SU-DHL-6 (cell line): ENCODE results near the gene TMEM121B.

Experiments
- H2AFZ ChIP-seq: fragments of 200-600 bp; sonication (generic); 2 replicates; pipeline ENCODE4 v1.6.1; 2014; ENCODE audit warnings: low read depth, mild to moderate bottlenecking, moderate library complexity, mixed read lengths, antibody characterized with exemption, low read length; ENCODE audit not compliant: severe bottlenecking
- H3F3A ChIP-seq: fragments of 200-600 bp; shearing (Covaris generic); 2 replicates; pipeline ENCODE4 v1.6.0; 2016; ENCODE audit warnings: antibody characterized with exemption, mild to moderate bottlenecking; ENCODE audit not compliant: insufficient read depth
- H3K27ac ChIP-seq: fragments of 200-600 bp; sonication (generic); 2 replicates; pipeline ENCODE4 v1.5.1; 2016; ENCODE audit warnings: low read depth, mild to moderate bottlenecking, low read length, moderate library complexity, mixed read lengths
- H3K27me3 ChIP-seq: fragments of 200-600 bp; sonication (generic), shearing (Covaris generic); 2 replicates; pipeline ENCODE4 v1.6.0; 2014; ENCODE audit warnings: mild to moderate bottlenecking, low read length
- H3K36me3 ChIP-seq: fragments of 200-600 bp; sonication (generic); 2 replicates; pipeline ENCODE4 v1.6.1; 2014; ENCODE audit warnings: mild to moderate bottlenecking, low read length, mixed read lengths
- H3K4me2 ChIP-seq: fragments of 300-600, 200-600 bp; shearing (Covaris generic), sonication (generic); 2 replicates; pipeline ENCODE4 v1.6.0; 2014; ENCODE audit warnings: low read length, low read depth, mild to moderate bottlenecking; ENCODE audit not compliant: poor library complexity, severe bottlenecking
- H3K4me3 ChIP-seq: fragments of 200-600 bp; sonication (generic); 2 replicates; pipeline ENCODE4 v1.5.1; 2014; ENCODE audit warnings: antibody characterized with exemption, low read length, mild to moderate bottlenecking, mixed read lengths; ENCODE audit not compliant: insufficient read depth, poor library complexity, severe bottlenecking
- H3K79me2 ChIP-seq: fragments of 200-600 bp; sonication (generic); 2 replicates; pipeline ENCODE4 v1.6.1; 2014; ENCODE audit warnings: mild to moderate bottlenecking, low read length, moderate library complexity; ENCODE audit not compliant: insufficient read depth
- H3K9ac ChIP-seq: fragments of 200-600 bp; sonication (generic); 2 replicates; pipeline ENCODE4 v1.7.0; 2014; ENCODE audit warnings: mild to moderate bottlenecking, low read length
- H3K9me2 ChIP-seq: fragments of 200-600 bp; sonication (generic); replicated peaks from 2 replicates; pipeline ENCODE4 v1.6.1; 2014; ENCODE audit warnings: low read length; ENCODE audit not compliant: insufficient read depth
- H3K9me3 ChIP-seq: fragments of 200-600 bp; sonication (generic); 2 replicates; pipeline ENCODE4 v1.6.1; 2014; ENCODE audit warnings: low read length, mixed read lengths; ENCODE audit not compliant: insufficient read depth
- H4K20me1 ChIP-seq: fragments of 200-600 bp; sonication (generic); 2 replicates; pipeline ENCODE4 v1.6.1; 2014; ENCODE audit warnings: low read depth, mild to moderate bottlenecking, antibody characterized with exemption, low read length, moderate library complexity, mixed read lengths
- CTCF ChIP-seq: fragments of 200-600 bp; sonication (generic); IDR thresholded peaks from one replicate; pipeline ENCODE4 v1.5.1; 2017; ENCODE audit warnings: antibody characterized with exemption, mild to moderate bottlenecking, low read length, moderate library complexity; ENCODE audit not compliant: insufficient read depth, poor library complexity, severe bottlenecking
- EZH2phosphoT487 ChIP-seq: fragments of 200-600 bp; sonication (generic), shearing (Covaris generic); conservative IDR thresholded peaks from 2 replicates; pipeline ENCODE4 v1.6.1; 2018; ENCODE audit warnings: mild to moderate bottlenecking, antibody characterized with exemption, low read length, moderate library complexity, mixed read lengths

The TMEM121B gene

GRCh38 chr22:17100621-17101020, 20.5 kb downstream of the TMEM121B start:
- H3K27me3 ChIP-seq = no peaks in the 10 kb centered on the region
- H3F3A ChIP-seq = no peaks in the 10 kb centered on the region
- no peaks in the 10 kb centered on the region for H3K9me2 ChIP-seq
- H3K36me3 ChIP-seq = no peaks in the 10 kb centered on the region
- no peak overlapping the region for H3K9ac ChIP-seq
- H3K9me3 ChIP-seq = no peaks in the 10 kb centered on the region
- H2AFZ ChIP-seq = no peak overlapping the region
- no peak overlapping the region for H3K27ac ChIP-seq
- no peak overlapping the region for H3K4me3 ChIP-seq
- H4K20me1 ChIP-seq = no peaks in the 10 kb centered on the region
- no peak for TF ChIP-seq EZH2phosphoT487
- no peak for TF ChIP-seq CTCF
- H3K4me2 ChIP-seq = no peak overlapping the region
- no peaks in the 10 kb centered on the region for H3K79me2 ChIP-seq

- Histone ChIP-seq H3K79me2 (no peaks in the 10 kb centered on the region), H3K27me3 (no peaks in the 10 kb centered on the region), H3K9ac (no peak overlapping the region), H3F3A (no peaks in the 10 kb centered on the region), H3K9me2 (no peaks in the 10 kb centered on the region), H3K27ac (no peak overlapping the region), H4K20me1 (no peaks in the 10 kb centered on the region), H3K4me2 (no peak overlapping the region), H3K4me3 (no peak overlapping the region), H3K9me3 (no peaks in the 10 kb centered on the region), H2AFZ (no peak overlapping the region), H3K36me3 (no peaks in the 10 kb centered on the region)
- TF ChIP-seq CTCF (no peak), EZH2phosphoT487 (no peak)
Observed at GRCh38 chr22:17098379-17098819, 22.8 kb downstream of the TMEM121B start.

- H3K4me2 ChIP-seq = no peak overlapping the region
- no peaks in the 10 kb centered on the region for H3K9me3 ChIP-seq
- TF ChIP-seq EZH2phosphoT487 (no peak), CTCF (no peak)
- H3K36me3 ChIP-seq = no peaks in the 10 kb centered on the region
- no peak overlapping the region for H3K9ac ChIP-seq
- no peaks in the 10 kb centered on the region for H3K27me3 ChIP-seq
- no peak overlapping the region for H3K4me3 ChIP-seq
- no peaks in the 10 kb centered on the region for H3F3A ChIP-seq
- H2AFZ ChIP-seq = no peak overlapping the region
- H4K20me1 ChIP-seq = no peaks in the 10 kb centered on the region
- H3K9me2 ChIP-seq = no peaks in the 10 kb centered on the region
- H3K79me2 ChIP-seq = no peaks in the 10 kb centered on the region
- H3K27ac ChIP-seq = no peak overlapping the region
Observed at GRCh38 chr22:17097701-17098100, 23.5 kb downstream of the TMEM121B start.
